HG03521 (cell line): ENCODE results near the gene OSBPL10.

ENCODE experiments used
- ATAC-seq: cut with Tn5 transposase; IDR thresholded peaks from one replicate; pipeline ENCODE4 v1.9.1; 2021; ENCODE audit warnings: mild to moderate bottlenecking, moderate library complexity; ENCODE audit not compliant: unreplicated experiment

Gene OSBPL10

GRCh38 chr3:31926543-31926942, 54.5 kb downstream of the OSBPL10 start:
- no peak for ATAC-seq

- no peak for ATAC-seq
Measured at GRCh38 chr3:31925271-31925630, 55.8 kb downstream of the OSBPL10 start.

- ATAC-seq: no peak
Measured at GRCh38 chr3:31924610-31925270, 56.3 kb downstream of the OSBPL10 start.

GRCh38 chr3:31922962-31923361, 58.1 kb downstream of the OSBPL10 start:
- no peak for ATAC-seq

GRCh38 chr3:31921837-31922236, 59.2 kb downstream of the OSBPL10 start:
- ATAC-seq: no peak

GRCh38 chr3:31920310-31920709, 60.8 kb downstream of the OSBPL10 start:
- ATAC-seq: no peak

- ATAC-seq: no peak
Measured at GRCh38 chr3:31919528-31919927, 61.5 kb downstream of the OSBPL10 start.

- ATAC-seq: peak; percentile 81
Measured at GRCh38 chr3:31918179-31919150, 62.6 kb downstream of the OSBPL10 start.

- ATAC-seq: peak; percentile 60
Measured at GRCh38 chr3:31917303-31918005, 63.6 kb downstream of the OSBPL10 start.

GRCh38 chr3:31911643-31912042, 69.4 kb downstream of the OSBPL10 start:
- ATAC-seq: no peak

GRCh38 chr3:31911124-31911523, 69.9 kb downstream of the OSBPL10 start:
- no peak for ATAC-seq

- ATAC-seq: no peak
Measured at GRCh38 chr3:31909455-31909854, 71.6 kb downstream of the OSBPL10 start.

GRCh38 chr3:31908391-31909097, 72.5 kb downstream of the OSBPL10 start:
- ATAC-seq: no peak

GRCh38 chr3:31906182-31906581, 74.9 kb downstream of the OSBPL10 start:
- no peak for ATAC-seq

- no peak for ATAC-seq
Measured at GRCh38 chr3:31903686-31904431, 77.2 kb downstream of the OSBPL10 start.

GRCh38 chr3:31900583-31900982, 80.5 kb downstream of the OSBPL10 start:
- no peak for ATAC-seq

- no peak for ATAC-seq
Measured at GRCh38 chr3:31896648-31897433, 84.2 kb downstream of the OSBPL10 start.

GRCh38 chr3:31896026-31896425, 85.0 kb downstream of the OSBPL10 start:
- no peak for ATAC-seq

- ATAC-seq: no peak
Measured at GRCh38 chr3:31895471-31895870, 85.6 kb downstream of the OSBPL10 start.
